ENCODE results near the gene RGS19.

RGS19 gene

GRCh38 chr20:64080013-64080812, 895 bp upstream of the RGS19 start, which contains the start of gene OPRL1:
Gene OPRL1 (plus strand): TSS chr20:64080082. CDS start chr20:64092721, 12,639 bp downstream.
- TF ChIP-seq Cebpa-rat (IDR thresholded peaks at IDR 0.05) = no peak
- peaks cover 52 to 86% (median 74%) of the 10 kb centered on the region in 10 experiments for H3K4me1 ChIP-seq
- H3K4me2 ChIP-seq = peak within 1 kb of the TSS; percentile 97 to 100 (median 100)
- peak within 1 kb of the TSS; percentile 75 to 98 (median 88) for H3K4me3 ChIP-seq
- peak within 1 kb of the TSS; percentile 85 to 95 (median 92) for H3K27ac ChIP-seq
- H3K36me3 ChIP-seq = peaks cover 0 to 16% (median 12%) of the 10 kb centered on the region in 11 experiments; a peak in 17 of 22 replicates
- H4K20me1 ChIP-seq = peaks cover 16 to 56% (median 37%) of the 10 kb centered on the region in 11 experiments; a peak in 20 of 22 replicates
- no peaks in the 10 kb centered on the region for H3K9me3 ChIP-seq (replicated peaks in 1 of 11)
- peaks cover 16 to 25% (median 21%) of the 10 kb centered on the region in 11 experiments for H3K27me3 ChIP-seq
- peak within 1 kb of the TSS; percentile 86 to 93 (median 91) for H3K9ac ChIP-seq

GRCh38 chr20:64078934-64079272, 415 bp downstream of the RGS19 start:
- H3K36me3 ChIP-seq = peaks cover 7 to 29% (median 24%) of the 10 kb centered on the region in 11 experiments
- no peak for TF ChIP-seq Cebpa-rat (IDR thresholded peaks at IDR 0.05)
- H3K4me3 ChIP-seq = peak overlapping the region; percentile 75 to 98 (median 88)
- H4K20me1 ChIP-seq = peaks cover 18 to 57% (median 42%) of the 10 kb centered on the region in 11 experiments
- peaks cover 3 to 12% (median 8%) of the 10 kb centered on the region in 11 experiments for H3K27me3 ChIP-seq
- H3K27ac ChIP-seq = peak overlapping the region; percentile 85 to 95 (median 92)
- H3K4me2 ChIP-seq = peak overlapping the region; percentile 93 to 100 (median 99)
- peak overlapping the region; percentile 86 to 93 (median 91) for H3K9ac ChIP-seq
- no peaks in the 10 kb centered on the region for H3K9me3 ChIP-seq (replicated peaks in 1 of 11)
- H3K4me1 ChIP-seq = peaks cover 56 to 91% (median 79%) of the 10 kb centered on the region in 10 experiments

- peaks cover 14 to 38% (median 33%) of the 10 kb centered on the region in 11 experiments for H3K36me3 ChIP-seq
- H3K27me3 ChIP-seq = peaks cover 0 to 3% (median under 1%) of the 10 kb centered on the region in 11 experiments; a peak in 5 of 22 replicates
- peaks cover 27 to 61% (median 51%) of the 10 kb centered on the region in 11 experiments; a peak in 21 of 22 replicates for H4K20me1 ChIP-seq
- H3K4me3 ChIP-seq = peak overlapping the region; percentile 75 to 98 (median 88)
- peak overlapping the region; percentile 86 to 93 (median 91) for H3K9ac ChIP-seq
- peak overlapping the region; percentile 85 to 95 (median 92); a peak in 21 of 22 replicates for H3K27ac ChIP-seq
- no peaks in the 10 kb centered on the region for H3K9me3 ChIP-seq (replicated peaks in 1 of 11)
- peak overlapping the region; percentile 93 to 100 (median 99) for H3K4me2 ChIP-seq
- peaks cover 61 to 93% (median 81%) of the 10 kb centered on the region in 10 experiments for H3K4me1 ChIP-seq
- no peak for TF ChIP-seq Cebpa-rat (IDR thresholded peaks at IDR 0.05)
Measured at GRCh38 chr20:64077876-64078551, 1.3 kb downstream of the RGS19 start.

- H3K9me3 ChIP-seq (replicated peaks in 1 of 11) = no peaks in the 10 kb centered on the region
- peak overlapping the region; percentile 78 to 95 (median 92) for H3K27ac ChIP-seq
- H3K4me3 ChIP-seq = peak overlapping the region; percentile 75 to 98 (median 88)
- no peaks in the 10 kb centered on the region for H3K27me3 ChIP-seq
- peaks cover 14 to 43% (median 38%) of the 10 kb centered on the region in 11 experiments for H3K36me3 ChIP-seq
- peak overlapping the region; percentile 86 to 93 (median 91) for H3K9ac ChIP-seq
- H3K4me2 ChIP-seq = peak overlapping the region; percentile 93 to 100 (median 99)
- no peak for TF ChIP-seq Cebpa-rat (IDR thresholded peaks at IDR 0.05)
- peaks cover 32 to 66% (median 56%) of the 10 kb centered on the region in 11 experiments; a peak in 21 of 22 replicates for H4K20me1 ChIP-seq
- peaks cover 61 to 93% (median 81%) of the 10 kb centered on the region in 10 experiments for H3K4me1 ChIP-seq
Measured at GRCh38 chr20:64077541-64077875, 1.8 kb downstream of the RGS19 start.

- Histone ChIP-seq H3K36me3 (peaks cover 14 to 47% (median 42%) of the 10 kb centered on the region in 11 experiments), H3K27me3 (no peaks in the 10 kb centered on the region), H3K4me1 (peaks cover 61 to 93% (median 81%) of the 10 kb centered on the region in 10 experiments), H3K4me3 (peak overlapping the region; percentile 75 to 98 (median 88)), H3K9ac (peak overlapping the region; percentile 86 to 93 (median 91)), H3K4me2 (peak overlapping the region; percentile 93 to 100 (median 99)), H3K27ac (peak overlapping the region; percentile 78 to 95 (median 92)), H4K20me1 (peaks cover 36 to 71% (median 60%) of the 10 kb centered on the region in 11 experiments; a peak in 21 of 22 replicates), H3K9me3 (replicated peaks in 1 of 11) (no peaks in the 10 kb centered on the region)
- no peak for TF ChIP-seq Cebpa-rat (IDR thresholded peaks at IDR 0.05)
Measured at GRCh38 chr20:64077094-64077493, 2.2 kb downstream of the RGS19 start.

- peak overlapping the region; percentile 78 to 95 (median 92) for H3K27ac ChIP-seq
- peak overlapping the region; percentile 93 to 100 (median 99) for H3K4me2 ChIP-seq
- H3K36me3 ChIP-seq = peaks cover 14 to 52% (median 43%) of the 10 kb centered on the region in 11 experiments
- peaks cover 61 to 93% (median 81%) of the 10 kb centered on the region in 10 experiments for H3K4me1 ChIP-seq
- no peaks in the 10 kb centered on the region for H3K9me3 ChIP-seq (replicated peaks in 1 of 11)
- no peak for TF ChIP-seq Cebpa-rat (IDR thresholded peaks at IDR 0.05)
- peak overlapping the region; percentile 75 to 98 (median 88) for H3K4me3 ChIP-seq
- H4K20me1 ChIP-seq = peaks cover 44 to 78% (median 64%) of the 10 kb centered on the region in 11 experiments; a peak in 21 of 22 replicates
- no peaks in the 10 kb centered on the region for H3K27me3 ChIP-seq
- H3K9ac ChIP-seq = peak overlapping the region; percentile 86 to 93 (median 91)
Measured at GRCh38 chr20:64076061-64076997, 3.0 kb downstream of the RGS19 start.

- no peaks in the 10 kb centered on the region for H3K9me3 ChIP-seq (replicated peaks in 1 of 11)
- no peak for TF ChIP-seq Cebpa-rat (IDR thresholded peaks at IDR 0.05)
- H3K27me3 ChIP-seq = no peaks in the 10 kb centered on the region
- H3K27ac ChIP-seq = no peak overlapping the region
- peaks cover 58 to 93% (median 81%) of the 10 kb centered on the region in 10 experiments for H3K4me1 ChIP-seq
- H3K4me2 ChIP-seq = peak overlapping the region; percentile 93 to 100 (median 99)
- peaks cover 46 to 85% (median 71%) of the 10 kb centered on the region in 11 experiments; a peak in 21 of 22 replicates for H4K20me1 ChIP-seq
- H3K36me3 ChIP-seq = peaks cover 14 to 52% (median 43%) of the 10 kb centered on the region in 11 experiments
- H3K9ac ChIP-seq = peak overlapping the region in 2 of 11 experiments; percentile 23 to 90; a peak in 4 of 22 replicates
- H3K4me3 ChIP-seq = peak overlapping the region in 5 of 10 experiments; percentile 75 to 98 (median 92); a peak in 6 of 20 replicates
Measured at GRCh38 chr20:64075556-64075955, 3.8 kb downstream of the RGS19 start.
